Measurements from ENCODE around the gene GLB1L2.

Gene GLB1L2

GRCh38 chr11:134352111-134352510 is 20.3 kb downstream of the GLB1L2 start:
- no peak overlapping the region for H3K4me3 ChIP-seq (ENCODE audit: low read depth, low read length)
- H3K4me1 ChIP-seq (ENCODE audit: control insufficient read depth, insufficient read depth, low read length): no peaks in the 10 kb centered on the region
- no peak overlapping the region for H3K9ac ChIP-seq (ENCODE audit: low read depth, low read length)
- no peaks in the 10 kb centered on the region for H3K36me3 ChIP-seq (ENCODE audit: control insufficient read depth, insufficient read depth, low read length)
- H3K27me3 ChIP-seq (ENCODE audit: control insufficient read depth, insufficient read depth, low read length): no peaks in the 10 kb centered on the region
- H3K9me3 ChIP-seq (ENCODE audit: control insufficient read depth, insufficient read depth, low read length): no peaks in the 10 kb centered on the region

DNA sequence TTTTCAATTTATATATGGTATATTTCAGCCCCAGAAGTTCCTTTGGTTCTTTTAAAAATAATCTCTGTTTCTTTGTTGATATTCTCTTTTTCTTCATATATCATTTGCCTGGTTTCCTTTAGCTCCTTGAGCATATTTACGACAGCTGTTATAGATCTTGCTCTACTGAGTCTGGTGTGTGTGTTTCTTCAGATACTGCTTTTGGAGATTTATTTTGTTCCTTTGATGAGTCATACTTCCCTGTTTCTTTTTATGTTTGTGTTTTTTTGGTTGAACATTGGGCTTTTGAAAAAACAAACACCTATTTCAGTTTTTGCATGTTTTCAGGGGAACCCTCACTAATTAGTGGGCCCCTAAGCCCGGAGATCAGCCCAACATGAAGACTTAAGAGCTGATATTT is 23.3 kb downstream of the GLB1L2 start:
- Histone ChIP-seq H3K9me3 (ENCODE audit: control insufficient read depth, insufficient read depth, low read length) (no peaks in the 10 kb centered on the region), H3K36me3 (ENCODE audit: control insufficient read depth, insufficient read depth, low read length) (no peaks in the 10 kb centered on the region), H3K27me3 (ENCODE audit: control insufficient read depth, insufficient read depth, low read length) (no peaks in the 10 kb centered on the region), H3K4me1 (ENCODE audit: control insufficient read depth, insufficient read depth, low read length) (no peaks in the 10 kb centered on the region), H3K9ac (ENCODE audit: low read depth, low read length) (no peak overlapping the region), H3K4me3 (ENCODE audit: low read depth, low read length) (no peak overlapping the region)

- no peak overlapping the region for H3K4me3 ChIP-seq (ENCODE audit: low read depth, low read length)
- H3K9me3 ChIP-seq (ENCODE audit: control insufficient read depth, insufficient read depth, low read length): no peaks in the 10 kb centered on the region
- no peaks in the 10 kb centered on the region for H3K27me3 ChIP-seq (ENCODE audit: control insufficient read depth, insufficient read depth, low read length)
- no peaks in the 10 kb centered on the region for H3K4me1 ChIP-seq (ENCODE audit: control insufficient read depth, insufficient read depth, low read length)
- H3K36me3 ChIP-seq (ENCODE audit: control insufficient read depth, insufficient read depth, low read length): no peaks in the 10 kb centered on the region
- H3K9ac ChIP-seq (ENCODE audit: low read depth, low read length): no peak overlapping the region
Observed at GRCh38 chr11:134355656-134356055, 23.9 kb downstream of the GLB1L2 start.

DNA sequence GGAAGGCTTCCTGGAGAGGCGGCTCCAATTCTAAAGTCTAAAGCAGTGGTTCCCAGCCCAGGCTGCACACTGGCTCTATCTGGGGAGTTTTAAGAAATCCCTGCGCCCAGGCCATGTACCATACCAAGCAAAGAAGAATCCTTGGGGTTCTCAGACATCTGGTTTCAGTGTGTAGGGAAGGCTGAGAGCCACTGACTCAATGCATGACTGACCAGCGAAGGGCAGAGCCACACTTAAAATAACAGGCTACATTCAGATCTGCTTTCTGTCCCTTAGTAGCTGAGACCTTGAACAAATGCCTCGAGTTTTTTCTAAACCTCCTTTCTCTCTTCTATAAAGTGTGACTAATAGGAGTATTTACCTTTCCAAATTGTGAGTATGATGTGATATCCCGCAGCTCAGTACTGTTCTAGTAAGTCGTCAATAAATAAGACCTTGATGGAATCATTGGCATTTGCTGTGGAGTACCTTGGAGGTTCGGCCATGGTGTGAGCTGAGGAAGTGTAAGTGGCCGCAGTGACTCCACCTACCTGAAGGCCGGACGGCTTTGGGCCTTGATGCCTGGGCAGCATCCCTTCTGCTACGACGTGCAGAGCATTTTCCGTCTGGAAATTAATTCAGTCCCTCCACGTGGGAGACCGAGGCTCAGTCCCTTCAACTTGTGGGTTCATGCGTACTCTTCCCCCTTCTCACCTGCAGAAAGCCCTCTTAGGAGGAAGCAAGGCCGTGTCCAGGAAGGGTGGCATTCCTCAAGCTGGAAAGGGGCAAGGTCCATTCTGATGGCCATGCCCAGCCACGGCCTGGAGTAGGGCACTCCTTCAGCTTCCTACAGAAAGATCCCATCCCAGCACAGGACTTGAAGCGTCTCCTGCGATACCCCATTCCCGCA is 25.1 kb downstream of the GLB1L2 start:
- H3K4me1 ChIP-seq (ENCODE audit: control insufficient read depth, insufficient read depth, low read length): no peaks in the 10 kb centered on the region
- H3K4me3 ChIP-seq (ENCODE audit: low read depth, low read length): no peak overlapping the region
- H3K9ac ChIP-seq (ENCODE audit: low read depth, low read length): no peak overlapping the region
- no peaks in the 10 kb centered on the region for H3K36me3 ChIP-seq (ENCODE audit: control insufficient read depth, insufficient read depth, low read length)
- no peaks in the 10 kb centered on the region for H3K9me3 ChIP-seq (ENCODE audit: control insufficient read depth, insufficient read depth, low read length)
- H3K27me3 ChIP-seq (ENCODE audit: control insufficient read depth, insufficient read depth, low read length): no peaks in the 10 kb centered on the region

- Histone ChIP-seq H3K9me3 (ENCODE audit: control insufficient read depth, insufficient read depth, low read length) (no peaks in the 10 kb centered on the region), H3K36me3 (ENCODE audit: control insufficient read depth, insufficient read depth, low read length) (no peaks in the 10 kb centered on the region), H3K4me1 (ENCODE audit: control insufficient read depth, insufficient read depth, low read length) (no peaks in the 10 kb centered on the region), H3K4me3 (ENCODE audit: low read depth, low read length) (no peak overlapping the region), H3K27me3 (ENCODE audit: control insufficient read depth, insufficient read depth, low read length) (no peaks in the 10 kb centered on the region), H3K9ac (ENCODE audit: low read depth, low read length) (no peak overlapping the region)
Observed at GRCh38 chr11:134357545-134357839, 25.7 kb downstream of the GLB1L2 start.

- no peaks in the 10 kb centered on the region for H3K36me3 ChIP-seq (ENCODE audit: control insufficient read depth, insufficient read depth, low read length)
- no peak overlapping the region for H3K4me3 ChIP-seq (ENCODE audit: low read depth, low read length)
Observed at GRCh38 chr11:134358165-134358855, 26.5 kb downstream of the GLB1L2 start.

DNA sequence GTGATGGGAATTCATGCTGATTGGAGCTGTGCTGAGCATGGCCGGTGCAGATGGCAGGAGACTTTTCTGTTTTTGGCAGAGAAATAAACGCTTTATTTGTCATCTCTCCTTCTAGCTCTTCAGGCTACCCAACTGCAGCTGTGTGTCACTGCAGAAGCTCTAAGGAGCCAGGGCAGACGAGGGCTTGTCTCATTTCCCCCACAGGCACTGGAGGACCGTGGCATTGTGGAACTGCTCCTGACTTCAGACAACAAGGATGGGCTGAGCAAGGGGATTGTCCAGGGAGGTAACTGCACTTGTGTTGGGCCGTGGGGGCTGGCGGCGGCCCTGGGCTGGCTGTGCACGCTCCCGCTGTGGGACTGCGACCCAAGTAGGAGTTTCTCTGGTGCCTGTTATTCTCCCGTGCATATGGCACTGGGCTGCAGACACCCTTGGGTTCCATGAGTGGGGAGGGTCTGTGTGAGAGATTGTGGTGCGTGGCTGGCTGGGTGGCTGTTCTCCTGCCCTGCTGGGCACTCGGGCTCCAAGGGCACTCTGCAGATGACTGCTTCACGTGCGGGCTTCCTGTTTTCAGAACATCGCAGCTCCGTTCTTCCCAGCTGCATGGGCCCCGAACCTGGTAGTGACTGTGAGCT is 27.2 kb downstream of the GLB1L2 start:
- no peak overlapping the region for H3K9ac ChIP-seq (ENCODE audit: low read depth, low read length)
- H3K9me3 ChIP-seq (ENCODE audit: control insufficient read depth, insufficient read depth, low read length): no peaks in the 10 kb centered on the region
- H3K4me3 ChIP-seq (ENCODE audit: low read depth, low read length): no peak overlapping the region
- no peaks in the 10 kb centered on the region for H3K4me1 ChIP-seq (ENCODE audit: control insufficient read depth, insufficient read depth, low read length)
- H3K27me3 ChIP-seq (ENCODE audit: control insufficient read depth, insufficient read depth, low read length): no peaks in the 10 kb centered on the region
- H3K36me3 ChIP-seq (ENCODE audit: control insufficient read depth, insufficient read depth, low read length): no peaks in the 10 kb centered on the region

More at GRCh38 chr11:134358165-134358855, 26.5 kb downstream of the GLB1L2 start:
- no peaks in the 10 kb centered on the region for H3K4me1 ChIP-seq (ENCODE audit: control insufficient read depth, insufficient read depth, low read length)
- H3K9ac ChIP-seq (ENCODE audit: low read depth, low read length): no peak overlapping the region
- H3K9me3 ChIP-seq (ENCODE audit: control insufficient read depth, insufficient read depth, low read length): no peaks in the 10 kb centered on the region
- no peaks in the 10 kb centered on the region for H3K27me3 ChIP-seq (ENCODE audit: control insufficient read depth, insufficient read depth, low read length)

- Histone ChIP-seq H3K4me1 (ENCODE audit: control insufficient read depth, insufficient read depth, low read length) (no peaks in the 10 kb centered on the region), H3K27me3 (ENCODE audit: control insufficient read depth, insufficient read depth, low read length) (no peaks in the 10 kb centered on the region), H3K4me3 (ENCODE audit: low read depth, low read length) (no peak overlapping the region), H3K36me3 (ENCODE audit: control insufficient read depth, insufficient read depth, low read length) (no peaks in the 10 kb centered on the region), H3K9me3 (ENCODE audit: control insufficient read depth, insufficient read depth, low read length) (no peaks in the 10 kb centered on the region), H3K9ac (ENCODE audit: low read depth, low read length) (no peak overlapping the region)
Observed at GRCh38 chr11:134359646-134360045, 27.9 kb downstream of the GLB1L2 start.

GRCh38 chr11:134360050-134360835 is 28.5 kb downstream of the GLB1L2 start:
- H3K36me3 ChIP-seq (ENCODE audit: control insufficient read depth, insufficient read depth, low read length): no peaks in the 10 kb centered on the region
- H3K9ac ChIP-seq (ENCODE audit: low read depth, low read length): no peak overlapping the region
- H3K9me3 ChIP-seq (ENCODE audit: control insufficient read depth, insufficient read depth, low read length): no peaks in the 10 kb centered on the region
- no peaks in the 10 kb centered on the region for H3K4me1 ChIP-seq (ENCODE audit: control insufficient read depth, insufficient read depth, low read length)
- H3K4me3 ChIP-seq (ENCODE audit: low read depth, low read length): no peak overlapping the region
- no peaks in the 10 kb centered on the region for H3K27me3 ChIP-seq (ENCODE audit: control insufficient read depth, insufficient read depth, low read length)

GRCh38 chr11:134361661-134362060 is 29.9 kb downstream of the GLB1L2 start:
- H3K4me1 ChIP-seq (ENCODE audit: control insufficient read depth, insufficient read depth, low read length): no peaks in the 10 kb centered on the region

DNA sequence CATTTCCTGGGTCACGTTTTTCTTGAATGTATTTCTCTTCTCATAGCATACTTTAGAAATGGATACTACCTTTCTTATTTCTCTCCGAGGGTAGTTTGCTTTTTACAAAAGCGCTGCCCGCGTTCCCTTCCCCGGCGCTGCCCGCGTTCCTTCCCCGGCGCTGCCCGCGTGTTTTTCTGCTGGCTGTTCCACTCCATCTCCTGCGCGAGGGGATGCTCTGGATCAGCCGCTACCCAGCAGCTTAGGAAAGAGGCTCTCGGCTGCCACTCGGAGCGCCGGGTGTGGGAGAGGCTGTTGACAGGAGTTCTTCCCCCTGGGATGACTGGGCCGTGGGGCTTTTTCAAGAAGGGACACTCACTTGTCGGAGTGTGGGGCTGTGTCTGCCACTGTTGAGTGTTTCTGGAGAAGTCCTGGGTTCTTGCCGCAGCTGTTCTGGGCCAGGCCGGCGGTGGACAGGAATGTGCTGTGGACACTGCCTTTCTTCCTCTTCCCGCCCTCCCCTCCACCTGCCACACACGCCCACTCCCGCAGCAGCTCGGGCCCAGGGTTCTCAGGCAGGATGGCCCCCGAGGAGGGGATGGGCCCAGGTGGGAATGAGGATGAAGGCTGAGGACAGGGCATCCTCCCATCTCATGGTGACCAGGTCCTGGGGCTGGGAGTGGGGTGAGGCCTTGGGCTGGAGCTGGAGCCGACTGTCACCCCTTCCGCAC is 30.6 kb downstream of the GLB1L2 start:
- no peak overlapping the region for H3K4me3 ChIP-seq (ENCODE audit: low read depth, low read length)

More at GRCh38 chr11:134361661-134362060, 29.9 kb downstream of the GLB1L2 start:
- H3K27me3 ChIP-seq (ENCODE audit: control insufficient read depth, insufficient read depth, low read length): no peaks in the 10 kb centered on the region
- no peaks in the 10 kb centered on the region for H3K36me3 ChIP-seq (ENCODE audit: control insufficient read depth, insufficient read depth, low read length)
- H3K9ac ChIP-seq (ENCODE audit: low read depth, low read length): no peak overlapping the region
- H3K9me3 ChIP-seq (ENCODE audit: control insufficient read depth, insufficient read depth, low read length): no peaks in the 10 kb centered on the region
- H3K4me3 ChIP-seq (ENCODE audit: low read depth, low read length): no peak overlapping the region

More for the DNA sequence above, 30.6 kb downstream of the GLB1L2 start:
- H3K36me3 ChIP-seq (ENCODE audit: control insufficient read depth, insufficient read depth, low read length): no peaks in the 10 kb centered on the region
- no peaks in the 10 kb centered on the region for H3K4me1 ChIP-seq (ENCODE audit: control insufficient read depth, insufficient read depth, low read length)
- H3K9me3 ChIP-seq (ENCODE audit: control insufficient read depth, insufficient read depth, low read length): no peaks in the 10 kb centered on the region
- no peaks in the 10 kb centered on the region for H3K27me3 ChIP-seq (ENCODE audit: control insufficient read depth, insufficient read depth, low read length)
- H3K9ac ChIP-seq (ENCODE audit: low read depth, low read length): no peak overlapping the region

All from iPS-15b (cell line).